Tibial nerve (tissue), 4 donors: ENCODE measurements around the gene UGT1A7.

Experiments used
- EP300 ChIP-seq, 2 donors: sonication (generic); formaldehyde crosslinking; IDR thresholded peaks; one replicate each; pipeline ENCODE4 v1.6.1; 2017; ENCODE audit warnings: antibody characterized with exemption in 2 of 2, mild to moderate bottlenecking in 1 of 2
- POLR2A ChIP-seq, 2 donors: fragments of 450-650 bp; IDR thresholded peaks; one replicate each; pipeline ENCODE4 v1.6.1; 2017; ENCODE audit warnings: antibody characterized with exemption in 2 of 2, mild to moderate bottlenecking in 2 of 2, moderate library complexity in 2 of 2
- TF ChIP-seq, protein P1 (sequence below), 5 experiments: fragments of 200-600 bp in 3 of 5; fragments of 450-650 bp in 2 of 5; sonication (generic) in 3 of 5; IDR thresholded peaks; one replicate each; pipeline ENCODE4 v1.5.1; 2016 to 2019; ENCODE audit warnings: antibody characterized with exemption in 5 of 5, mild to moderate bottlenecking in 3 of 5, moderate library complexity in 2 of 5

DNA sequence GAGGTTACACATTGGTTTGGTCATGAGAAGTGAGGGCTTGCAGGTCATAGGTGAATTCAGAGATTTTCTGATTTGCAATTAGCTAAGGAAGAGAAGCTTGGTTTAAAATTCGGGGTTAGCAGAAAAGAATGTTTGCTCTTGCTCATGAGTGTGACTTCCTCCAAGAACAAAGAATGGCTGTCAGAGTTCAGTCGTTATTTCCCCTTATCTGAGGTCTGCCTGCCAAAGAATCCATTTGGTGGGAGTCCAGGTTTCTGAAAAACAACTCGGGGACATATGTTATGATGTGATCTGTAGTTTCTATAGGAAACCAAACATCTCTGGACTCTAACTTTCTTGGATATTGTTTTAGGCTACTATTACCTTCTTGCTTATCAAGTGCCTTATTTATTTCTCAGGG lies 7.8 kb downstream of the UGT1A7 start:
- TF ChIP-seq, protein P1, sequence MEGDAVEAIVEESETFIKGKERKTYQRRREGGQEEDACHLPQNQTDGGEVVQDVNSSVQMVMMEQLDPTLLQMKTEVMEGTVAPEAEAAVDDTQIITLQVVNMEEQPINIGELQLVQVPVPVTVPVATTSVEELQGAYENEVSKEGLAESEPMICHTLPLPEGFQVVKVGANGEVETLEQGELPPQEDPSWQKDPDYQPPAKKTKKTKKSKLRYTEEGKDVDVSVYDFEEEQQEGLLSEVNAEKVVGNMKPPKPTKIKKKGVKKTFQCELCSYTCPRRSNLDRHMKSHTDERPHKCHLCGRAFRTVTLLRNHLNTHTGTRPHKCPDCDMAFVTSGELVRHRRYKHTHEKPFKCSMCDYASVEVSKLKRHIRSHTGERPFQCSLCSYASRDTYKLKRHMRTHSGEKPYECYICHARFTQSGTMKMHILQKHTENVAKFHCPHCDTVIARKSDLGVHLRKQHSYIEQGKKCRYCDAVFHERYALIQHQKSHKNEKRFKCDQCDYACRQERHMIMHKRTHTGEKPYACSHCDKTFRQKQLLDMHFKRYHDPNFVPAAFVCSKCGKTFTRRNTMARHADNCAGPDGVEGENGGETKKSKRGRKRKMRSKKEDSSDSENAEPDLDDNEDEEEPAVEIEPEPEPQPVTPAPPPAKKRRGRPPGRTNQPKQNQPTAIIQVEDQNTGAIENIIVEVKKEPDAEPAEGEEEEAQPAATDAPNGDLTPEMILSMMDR (IDR thresholded peaks at IDR 0.05): no peak
- TF ChIP-seq POLR2A (IDR thresholded peaks at IDR 0.05) (no peak), EP300 (IDR thresholded peaks at IDR 0.05) (no peak)
